Lower lobe of right lung (tissue), 2 donors: ENCODE data around the gene TBK1. TPM values are rescaled to one million over a fixed set of nuclear protein-coding genes. Genes with fewer than 3 reads are reported as not detected.

Source experiments
- ATAC-seq, 2 donors: fragments of 200-7000 bp; cut with Tn5 transposase; one replicate each; pipeline ENCODE4 v1.9.1; 2020 to 2022; ENCODE audit warnings: mild to moderate bottlenecking in 2 of 2, moderate library complexity in 2 of 2
- DNase-seq: peaks from one replicate; pipeline ENCODE4 v3.0.0-alpha.2; 2020
- H3K27ac ChIP-seq: fragments of 200-600 bp; one replicate; pipeline ENCODE4 v1.8.0; 2022
- H3K27me3 ChIP-seq: fragments of 200-600 bp; one replicate; pipeline ENCODE4 v1.8.0; 2022; ENCODE audit warnings: low read depth
- H3K36me3 ChIP-seq: fragments of 200-600 bp; one replicate; pipeline ENCODE4 v1.8.0; 2022; ENCODE audit warnings: mild to moderate bottlenecking
- H3K4me1 ChIP-seq: fragments of 200-600 bp; one replicate; pipeline ENCODE4 v1.8.0; 2022
- H3K4me3 ChIP-seq: fragments of 200-600 bp; one replicate; pipeline ENCODE4 v1.8.0; 2022; ENCODE audit warnings: mild to moderate bottlenecking
- H3K9me3 ChIP-seq: fragments of 200-600 bp; one replicate; pipeline ENCODE4 v1.8.0; 2022
- CTCF ChIP-seq: fragments of 200-600 bp; IDR thresholded peaks from one replicate; pipeline ENCODE4 v1.8.0; 2022; ENCODE audit warnings: antibody characterized with exemption, mild to moderate bottlenecking
- intact Hi-C: fragments of 100-400 bp; cut with DNase I; formaldehyde crosslinking; loops from one replicate; pipeline ENCODE4 v1.11.0; 2022
- total RNA-seq: library from RNA; stranded (reverse); fragmentation: NEBNext Ultra II Directional; extraction: Animal tissue kit (Norgen Biotek cat#: 25700); gene quantifications from one replicate; pipeline ENCODE4 v1.2.1, GENCODE V29; 2021
- donor health status: DM: no; HTN: yes; CAD: no; lungs with severe emphysema.

TBK1 gene
- total RNA-seq, 1 donor from 2014 or later: 25.0 TPM

GRCh38 chr12:64469455-64470142 lies 17.7 kb downstream of the TBK1 start:
- intact Hi-C loops: no loop called here
- no peak for TF ChIP-seq CTCF
- Histone ChIP-seq H3K36me3 (peaks cover 96% of the 10 kb centered on the region), H3K27me3 (no peaks in the 10 kb centered on the region), H3K9me3 (no peaks in the 10 kb centered on the region), H3K4me1 (no peaks in the 10 kb centered on the region), H3K27ac (no peak overlapping the region), H3K4me3 (no peak overlapping the region)
- no peak for DNase-seq
- no peak for ATAC-seq

- H3K27me3 ChIP-seq: no peaks in the 10 kb centered on the region
- no peak for DNase-seq
- H3K36me3 ChIP-seq: peaks cover 96% of the 10 kb centered on the region
- no peak for ATAC-seq
- intact Hi-C loops: no loop called here
- TF ChIP-seq CTCF: no peak
- H3K4me3 ChIP-seq: no peak overlapping the region
- H3K4me1 ChIP-seq: no peaks in the 10 kb centered on the region
- H3K27ac ChIP-seq: no peak overlapping the region
- H3K9me3 ChIP-seq: no peaks in the 10 kb centered on the region
Observed at GRCh38 chr12:64470495-64470894, 18.6 kb downstream of the TBK1 start.

GRCh38 chr12:64473176-64473575 lies 21.3 kb downstream of the TBK1 start:
- Histone ChIP-seq H3K4me3 (no peak overlapping the region), H3K27ac (no peak overlapping the region), H3K9me3 (peaks cover 10% of the 10 kb centered on the region), H3K4me1 (no peaks in the 10 kb centered on the region), H3K36me3 (peaks cover 80% of the 10 kb centered on the region), H3K27me3 (no peaks in the 10 kb centered on the region)
- intact Hi-C loops: no loop called here
- DNase-seq (no peak), ATAC-seq (no peak)
- no peak for TF ChIP-seq CTCF

GRCh38 chr12:64475518-64475917 lies 23.6 kb downstream of the TBK1 start:
- Histone ChIP-seq H3K4me1 (no peaks in the 10 kb centered on the region), H3K9me3 (peaks cover 10% of the 10 kb centered on the region), H3K36me3 (peaks cover 78% of the 10 kb centered on the region), H3K27ac (no peak overlapping the region), H3K27me3 (no peaks in the 10 kb centered on the region), H3K4me3 (no peak overlapping the region)
- TF ChIP-seq CTCF: no peak
- DNase-seq (no peak), ATAC-seq (no peak)
- intact Hi-C loops: no loop called here

- H3K4me3 ChIP-seq: no peak overlapping the region
- DNase-seq (no peak), ATAC-seq (no peak)
- no peak overlapping the region for H3K27ac ChIP-seq
- peaks cover 10% of the 10 kb centered on the region for H3K9me3 ChIP-seq
- intact Hi-C loops: no loop called here
- H3K4me1 ChIP-seq: no peaks in the 10 kb centered on the region
- TF ChIP-seq CTCF: no peak
- no peaks in the 10 kb centered on the region for H3K27me3 ChIP-seq
- H3K36me3 ChIP-seq: peaks cover 77% of the 10 kb centered on the region
Observed at GRCh38 chr12:64476844-64477243, 24.9 kb downstream of the TBK1 start.
